Pancreas (tissue), 10 donors: ENCODE measurements around the gene SLC9A4. TPM values are rescaled to one million over a fixed set of nuclear protein-coding genes. Genes with fewer than 3 reads are reported as not detected.

Experiments
- ATAC-seq, 4 donors: fragments of 200-7000 bp; cut with Tn5 transposase; one replicate each; pipeline versions ENCODE4 v1.8.0 to v1.9.1; 2020; ENCODE audit warnings: mild to moderate bottlenecking in 4 of 4, moderate library complexity in 4 of 4
- DNase-seq, 6 donors: peaks; one replicate each; pipeline ENCODE4 v3.0.0-alpha.2; 2020
- FAIRE-seq: peaks from 2 replicates; lab custom pipeline; 2012; peaks lifted over from hg19 to GRCh38; lab: Jason Lieb, UNC
- H3K27ac ChIP-seq, 4 donors: fragments of 200-600 bp; sonication (generic); 1 replicate in 3 of 4; 2 replicates in 1 of 4; pipeline versions ENCODE4 v1.5.0 to v1.8.0; 2020
- H3K27me3 ChIP-seq, 4 donors: fragments of 200-600 bp; one replicate each; pipeline ENCODE4 v1.8.0; 2021
- H3K36me3 ChIP-seq, 3 donors: fragments of 200-600 bp; sonication (generic) in 1 of 3; one replicate each; pipeline versions ENCODE4 v1.5.0 to v1.8.0; 2020 to 2021
- H3K4me1 ChIP-seq, 3 donors: fragments of 200-600 bp; one replicate each; pipeline ENCODE4 v1.8.0; 2021
- H3K4me3 ChIP-seq, 4 donors: fragments of 200-600 bp; sonication (generic) in 2 of 4; one replicate each; pipeline versions ENCODE4 v1.5.0 to v1.8.0; 2020 to 2021
- H3K9me3 ChIP-seq, 4 donors: fragments of 200-600 bp; one replicate each; pipeline ENCODE4 v1.8.0; 2021
- WGBS, 2 donors: extraction: QIAGEN DNeasy Blood & Tissue Kit; methylation state at CpG; one replicate each; pipeline ENCODE4 v1.1.7; 2013; 5-methylcytosine and 5-hydroxymethylcytosine counted together
- intact Hi-C, 3 donors: fragments of 100-400 bp; cut with DNase I; formaldehyde crosslinking; loops; one replicate each; pipeline versions ENCODE4 v1.11.1 to v1.14.2; 2022
- polyA plus RNA-seq, 2 donors: library from polyadenylated mRNA; stranded (reverse); fragments of 200-250 nt; gene quantifications; one replicate each; pipeline ENCODE4 v1.2.3, GENCODE V29; 2013
- total RNA-seq, 6 donors: library from RNA; stranded (reverse); fragmentation: NEBNext Ultra II Directional in 4 of 6; extraction: Animal tissue kit (Norgen Biotek cat#: 25700) in 4 of 6; gene quantifications; one replicate each; pipeline versions ENCODE4 v1.2.1 to v1.2.4, GENCODE V29; 2021 to 2023
- TF ChIP-seq, protein P1 (sequence below), 4 donors: fragments of 200-600 bp; sonication (generic) in 3 of 4; IDR thresholded peaks; one replicate each; pipeline versions ENCODE4 v1.5.0 to v1.8.0; 2021; ENCODE audit warnings: antibody characterized with exemption in 4 of 4
- donor health status: healthy with polysubstance abuse.
- donor health status: DM: no; HTN: no; CAD: no; lungs with moderate emphysema.
- donor health status: DM: no; HTN: no; CAD: no.
- donor health status: control.
- donor health status: control.
- donor health status: Bipolar disorder and iron deficiency.
- donor health status: DM: yes; HTN: yes; CAD: no.
- donor health status: DM: no; HTN: no; CAD: no.
- donor health status: DM: no; HTN: no; CAD: no.
- donor health status: DM: yes; HTN: yes; CAD: no.

The SLC9A4 gene
- total and polyA plus RNA-seq, 8 donors = 0.03 to 0.41 (median 0.09) TPM; not detected in 5

DNA sequence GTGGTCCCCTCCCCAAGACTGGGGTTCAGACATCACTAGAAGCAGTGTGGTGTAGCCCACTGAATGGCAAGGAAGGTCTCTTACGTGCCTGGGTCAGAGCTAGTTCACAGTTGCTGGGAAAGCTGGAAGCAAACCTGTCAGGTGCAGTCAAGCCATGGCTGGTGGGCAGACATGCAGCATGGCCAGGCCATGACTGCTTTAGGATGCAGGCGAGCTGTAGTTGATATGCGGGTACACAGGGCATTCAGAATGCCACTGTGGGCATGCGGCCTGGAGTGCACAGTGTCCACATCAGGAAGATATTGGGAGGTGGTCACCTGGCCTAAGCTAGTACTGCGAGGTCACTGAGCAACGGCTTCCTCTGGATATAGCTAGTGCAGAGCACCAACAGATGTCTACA, 11.8 kb upstream of the SLC9A4 start:
- no peaks in the 10 kb centered on the region for H3K4me1 ChIP-seq
- no peaks in the 10 kb centered on the region for H3K9me3 ChIP-seq
- intact Hi-C loops = no loop called here
- no peak overlapping the region for H3K4me3 ChIP-seq
- DNase-seq (no peak), FAIRE-seq (no peak), ATAC-seq (no peak)
- TF ChIP-seq, protein P1, sequence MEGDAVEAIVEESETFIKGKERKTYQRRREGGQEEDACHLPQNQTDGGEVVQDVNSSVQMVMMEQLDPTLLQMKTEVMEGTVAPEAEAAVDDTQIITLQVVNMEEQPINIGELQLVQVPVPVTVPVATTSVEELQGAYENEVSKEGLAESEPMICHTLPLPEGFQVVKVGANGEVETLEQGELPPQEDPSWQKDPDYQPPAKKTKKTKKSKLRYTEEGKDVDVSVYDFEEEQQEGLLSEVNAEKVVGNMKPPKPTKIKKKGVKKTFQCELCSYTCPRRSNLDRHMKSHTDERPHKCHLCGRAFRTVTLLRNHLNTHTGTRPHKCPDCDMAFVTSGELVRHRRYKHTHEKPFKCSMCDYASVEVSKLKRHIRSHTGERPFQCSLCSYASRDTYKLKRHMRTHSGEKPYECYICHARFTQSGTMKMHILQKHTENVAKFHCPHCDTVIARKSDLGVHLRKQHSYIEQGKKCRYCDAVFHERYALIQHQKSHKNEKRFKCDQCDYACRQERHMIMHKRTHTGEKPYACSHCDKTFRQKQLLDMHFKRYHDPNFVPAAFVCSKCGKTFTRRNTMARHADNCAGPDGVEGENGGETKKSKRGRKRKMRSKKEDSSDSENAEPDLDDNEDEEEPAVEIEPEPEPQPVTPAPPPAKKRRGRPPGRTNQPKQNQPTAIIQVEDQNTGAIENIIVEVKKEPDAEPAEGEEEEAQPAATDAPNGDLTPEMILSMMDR (IDR thresholded peaks at IDR 0.05) = no peak
- H3K27ac ChIP-seq = no peak overlapping the region
- WGBS, 2 donors = 71 to 76% methylated on average over 6 of the region's 6 CpGs
- H3K36me3 ChIP-seq = no peaks in the 10 kb centered on the region
- H3K27me3 ChIP-seq = no peaks in the 10 kb centered on the region

DNA sequence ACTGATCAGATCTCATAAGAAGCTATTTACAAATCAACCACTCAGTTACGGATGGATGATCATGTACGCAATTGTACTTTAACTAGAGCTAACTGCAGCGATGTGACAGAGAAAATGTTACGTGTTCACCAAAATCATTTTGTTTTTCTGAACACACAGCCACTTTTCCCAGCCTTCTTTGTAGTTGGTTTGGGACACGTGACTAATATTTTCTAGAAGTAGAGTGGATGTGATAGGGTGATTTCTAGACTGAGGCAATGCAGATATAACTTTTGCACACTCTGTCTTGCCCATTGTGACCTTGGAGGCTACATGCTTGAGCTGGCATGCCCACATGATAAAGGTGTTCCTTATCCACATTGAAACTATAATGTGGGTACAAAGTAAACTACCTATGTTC, 9.9 kb upstream of the SLC9A4 start:
- Histone ChIP-seq H3K9me3 (no peaks in the 10 kb centered on the region), H3K4me3 (no peak overlapping the region), H3K4me1 (no peaks in the 10 kb centered on the region), H3K36me3 (no peaks in the 10 kb centered on the region), H3K27ac (no peak overlapping the region), H3K27me3 (no peaks in the 10 kb centered on the region)
- no peak for DNase-seq
- WGBS, 2 donors = 73 to 83% methylated on average over 5 of the region's 5 CpGs
- no peak for FAIRE-seq
- TF ChIP-seq, protein P1 (IDR thresholded peaks at IDR 0.05) = no peak
- no peak for ATAC-seq
- intact Hi-C loops = no loop called here

DNA sequence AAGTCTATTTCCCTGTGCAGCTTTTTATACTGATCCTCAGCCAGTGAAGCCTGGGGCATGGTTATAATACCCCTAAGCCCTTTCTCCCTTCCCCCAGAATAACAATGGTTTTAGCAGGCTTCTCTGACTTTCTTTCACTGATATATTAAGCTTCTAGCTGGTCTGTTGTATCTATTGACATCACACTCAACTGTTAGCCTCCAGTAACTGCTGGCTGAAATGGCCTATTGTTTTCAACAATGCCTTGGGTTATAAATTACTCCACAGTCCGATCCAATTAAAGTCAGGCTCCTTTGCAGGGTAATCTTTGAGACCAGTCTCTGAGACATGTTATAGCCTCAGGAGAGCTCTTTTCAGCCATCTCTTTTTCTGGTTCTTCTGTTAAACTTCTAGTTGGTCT, 2.9 kb upstream of the SLC9A4 start:
- WGBS, 2 donors = 44 to 55% methylated on average over 1 of the region's 1 CpG
- intact Hi-C loops = no loop called here

GRCh38 chr2:102473631-102474030, 605 bp downstream of the SLC9A4 start:
- 66 to 75% methylated on average over 3 of the region's 3 CpGs for WGBS, 2 donors
- Histone ChIP-seq H3K4me3 (no peak overlapping the region), H3K27ac (no peak overlapping the region), H3K27me3 (no peaks in the 10 kb centered on the region), H3K36me3 (no peaks in the 10 kb centered on the region), H3K9me3 (no peaks in the 10 kb centered on the region), H3K4me1 (no peaks in the 10 kb centered on the region)
- intact Hi-C loops = no loop called here
- DNase-seq = no peak
- ATAC-seq = no peak
- FAIRE-seq = no peak
- TF ChIP-seq, protein P1 (IDR thresholded peaks at IDR 0.05) = no peak

More for the DNA sequence above, 2.9 kb upstream of the SLC9A4 start:
- Histone ChIP-seq H3K9me3 (no peaks in the 10 kb centered on the region), H3K36me3 (no peaks in the 10 kb centered on the region), H3K27ac (no peak overlapping the region), H3K27me3 (no peaks in the 10 kb centered on the region), H3K4me3 (no peak overlapping the region), H3K4me1 (no peaks in the 10 kb centered on the region)
- FAIRE-seq (no peak), ATAC-seq (no peak), DNase-seq (no peak)
- TF ChIP-seq, protein P1 (IDR thresholded peaks at IDR 0.05) = no peak

GRCh38 chr2:102474785-102475184, 1.8 kb downstream of the SLC9A4 start:
- no peaks in the 10 kb centered on the region for H3K4me1 ChIP-seq
- H3K27me3 ChIP-seq = no peaks in the 10 kb centered on the region
- no peak for DNase-seq
- H3K9me3 ChIP-seq = no peaks in the 10 kb centered on the region
- H3K36me3 ChIP-seq = no peaks in the 10 kb centered on the region
- no peak overlapping the region for H3K27ac ChIP-seq
- no peak overlapping the region for H3K4me3 ChIP-seq
- no peak for ATAC-seq
- intact Hi-C loops = no loop called here
- FAIRE-seq = no peak
- TF ChIP-seq, protein P1 (IDR thresholded peaks at IDR 0.05) = no peak
